ENCODE data around the gene C4A. TPM values are rescaled to one million over a fixed set of nuclear protein-coding genes. Genes with fewer than 3 reads are reported as not detected.

Gene C4A
- total and polyA plus RNA-seq, 12 donors: 30.1 to 367 (median 57.4) TPM

DNA sequence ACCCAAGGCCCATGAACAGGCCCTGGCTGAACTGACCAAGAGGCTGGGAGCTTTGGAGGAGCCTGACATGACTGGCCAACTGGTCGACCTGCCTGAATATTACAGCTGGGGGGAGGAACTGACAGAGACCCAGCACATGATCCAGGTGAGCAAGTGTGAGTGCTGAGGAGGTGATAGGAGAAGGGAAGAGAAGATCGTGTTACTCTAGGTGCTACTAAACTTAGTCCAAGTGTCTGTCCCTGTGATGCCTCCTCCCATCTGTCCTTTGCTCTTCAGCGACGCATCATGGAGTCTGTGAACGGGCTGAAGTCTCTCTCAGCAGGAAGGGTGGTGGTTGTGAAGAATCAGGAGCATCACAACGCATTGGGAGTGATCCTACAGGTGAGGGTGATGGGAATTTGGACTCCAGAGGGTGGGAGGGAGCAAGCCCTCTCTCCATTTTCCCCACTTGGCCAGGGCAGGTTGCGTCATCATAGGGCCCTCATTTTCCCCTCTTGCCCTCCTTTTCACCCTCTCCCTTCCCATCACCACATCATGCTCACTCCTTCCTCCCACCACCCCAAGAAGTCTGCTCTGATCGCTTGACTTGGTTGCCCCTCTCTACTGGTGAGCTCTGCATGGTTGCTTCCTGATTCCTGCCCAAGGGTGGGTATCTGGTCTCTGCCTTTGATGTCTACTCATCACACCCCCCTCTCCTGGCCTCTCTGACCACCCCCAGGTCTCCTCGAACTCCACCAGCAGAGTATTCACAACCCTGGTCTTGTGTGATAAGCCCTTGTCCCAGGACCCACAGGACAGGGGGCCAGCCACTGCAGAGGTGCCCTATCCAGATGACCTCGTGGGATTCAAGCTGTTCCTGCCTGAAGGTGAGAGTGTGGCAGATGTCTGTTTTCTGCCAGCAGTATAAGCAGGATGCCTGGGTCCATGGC, 14.6 kb upstream of the C4A start:
- H3K27ac ChIP-seq: no peak overlapping the region
- 86 to 89% methylated on average over 10 of the region's 10 CpGs for WGBS, 2 donors
- H3K4me1 ChIP-seq: peaks cover 0 to 18% (median 13%) of the 10 kb centered on the region in 9 donors
- peaks cover 0 to 85% (median 55%) of the 10 kb centered on the region in 9 donors for H3K36me3 ChIP-seq
- no peak for DNase-seq
- TF ChIP-seq, protein P1, sequence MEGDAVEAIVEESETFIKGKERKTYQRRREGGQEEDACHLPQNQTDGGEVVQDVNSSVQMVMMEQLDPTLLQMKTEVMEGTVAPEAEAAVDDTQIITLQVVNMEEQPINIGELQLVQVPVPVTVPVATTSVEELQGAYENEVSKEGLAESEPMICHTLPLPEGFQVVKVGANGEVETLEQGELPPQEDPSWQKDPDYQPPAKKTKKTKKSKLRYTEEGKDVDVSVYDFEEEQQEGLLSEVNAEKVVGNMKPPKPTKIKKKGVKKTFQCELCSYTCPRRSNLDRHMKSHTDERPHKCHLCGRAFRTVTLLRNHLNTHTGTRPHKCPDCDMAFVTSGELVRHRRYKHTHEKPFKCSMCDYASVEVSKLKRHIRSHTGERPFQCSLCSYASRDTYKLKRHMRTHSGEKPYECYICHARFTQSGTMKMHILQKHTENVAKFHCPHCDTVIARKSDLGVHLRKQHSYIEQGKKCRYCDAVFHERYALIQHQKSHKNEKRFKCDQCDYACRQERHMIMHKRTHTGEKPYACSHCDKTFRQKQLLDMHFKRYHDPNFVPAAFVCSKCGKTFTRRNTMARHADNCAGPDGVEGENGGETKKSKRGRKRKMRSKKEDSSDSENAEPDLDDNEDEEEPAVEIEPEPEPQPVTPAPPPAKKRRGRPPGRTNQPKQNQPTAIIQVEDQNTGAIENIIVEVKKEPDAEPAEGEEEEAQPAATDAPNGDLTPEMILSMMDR (IDR thresholded peaks at IDR 0.05): no peak
- intact Hi-C loops (cut with DNase I): no loop called here
- no peaks in the 10 kb centered on the region for H3K27me3 ChIP-seq
- no peak overlapping the region for H3K4me3 ChIP-seq
- H3K9me3 ChIP-seq: no peaks in the 10 kb centered on the region
- ATAC-seq: no peak

DNA sequence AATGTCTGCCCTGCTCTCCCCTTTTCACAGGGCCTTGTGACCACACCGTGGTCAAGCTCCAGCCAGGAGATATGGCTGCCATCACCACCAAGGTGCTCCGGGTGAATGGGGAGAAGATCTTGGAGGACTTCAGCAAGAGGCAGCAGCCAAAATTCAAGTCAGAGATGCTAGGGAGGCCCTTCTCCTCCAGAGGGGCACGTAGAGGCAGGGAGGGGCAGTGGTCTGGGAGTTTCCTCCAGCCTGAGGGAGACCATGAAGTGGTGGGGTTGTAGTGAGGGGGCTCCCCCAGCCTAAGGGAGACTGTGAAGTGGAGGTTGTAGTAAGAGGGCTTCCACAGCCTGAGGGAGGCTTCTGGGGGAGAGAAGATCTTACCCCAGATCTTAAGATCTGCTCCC, 13.9 kb upstream of the C4A start:
- Histone ChIP-seq H3K4me1 (peaks cover 2 to 22% (median 17%) of the 10 kb centered on the region in 9 donors), H3K4me3 (no peak overlapping the region), H3K27me3 (no peaks in the 10 kb centered on the region), H3K36me3 (peaks cover 0 to 79% (median 49%) of the 10 kb centered on the region in 9 donors), H3K27ac (no peak overlapping the region), H3K9me3 (no peaks in the 10 kb centered on the region)
- DNase-seq (no peak), ATAC-seq (no peak)
- TF ChIP-seq, protein P1 (IDR thresholded peaks at IDR 0.05): no peak
- intact Hi-C loops (cut with DNase I): no loop called here
- WGBS, 2 donors: 84 to 87% methylated on average over 3 of the region's 3 CpGs

DNA sequence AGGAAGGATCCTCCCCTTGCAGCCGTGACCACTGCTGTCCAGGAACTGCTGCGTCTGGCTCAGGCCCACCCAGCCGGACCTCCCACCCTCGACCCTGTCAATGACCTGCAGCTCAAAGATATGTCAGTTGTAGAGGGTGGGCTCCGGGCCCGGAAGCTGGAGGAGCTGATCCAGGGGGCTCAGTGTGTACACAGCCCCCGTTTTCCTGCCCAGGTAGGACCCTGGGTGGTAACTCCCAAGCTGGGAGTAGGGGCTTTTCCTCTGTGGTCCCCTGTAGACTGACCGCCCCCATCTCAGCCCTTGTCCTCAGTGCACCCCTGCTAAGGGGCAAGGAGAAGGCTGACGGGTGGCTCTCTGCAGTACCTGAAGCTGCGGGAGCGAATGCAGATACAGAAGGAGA, 13.5 kb upstream of the C4A start:
- no peaks in the 10 kb centered on the region for H3K27me3 ChIP-seq
- intact Hi-C loops (cut with DNase I): no loop called here
- TF ChIP-seq, protein P1 (IDR thresholded peaks at IDR 0.05): no peak
- DNase-seq (no peak), ATAC-seq (no peak)
- peaks cover 5 to 26% (median 21%) of the 10 kb centered on the region in 9 donors for H3K4me1 ChIP-seq
- H3K27ac ChIP-seq: no peak overlapping the region
- 86 to 93% methylated on average over 11 of the region's 11 CpGs for WGBS, 2 donors
- no peaks in the 10 kb centered on the region for H3K9me3 ChIP-seq
- no peak overlapping the region for H3K4me3 ChIP-seq
- H3K36me3 ChIP-seq: peaks cover 0 to 75% (median 45%) of the 10 kb centered on the region in 9 donors

DNA sequence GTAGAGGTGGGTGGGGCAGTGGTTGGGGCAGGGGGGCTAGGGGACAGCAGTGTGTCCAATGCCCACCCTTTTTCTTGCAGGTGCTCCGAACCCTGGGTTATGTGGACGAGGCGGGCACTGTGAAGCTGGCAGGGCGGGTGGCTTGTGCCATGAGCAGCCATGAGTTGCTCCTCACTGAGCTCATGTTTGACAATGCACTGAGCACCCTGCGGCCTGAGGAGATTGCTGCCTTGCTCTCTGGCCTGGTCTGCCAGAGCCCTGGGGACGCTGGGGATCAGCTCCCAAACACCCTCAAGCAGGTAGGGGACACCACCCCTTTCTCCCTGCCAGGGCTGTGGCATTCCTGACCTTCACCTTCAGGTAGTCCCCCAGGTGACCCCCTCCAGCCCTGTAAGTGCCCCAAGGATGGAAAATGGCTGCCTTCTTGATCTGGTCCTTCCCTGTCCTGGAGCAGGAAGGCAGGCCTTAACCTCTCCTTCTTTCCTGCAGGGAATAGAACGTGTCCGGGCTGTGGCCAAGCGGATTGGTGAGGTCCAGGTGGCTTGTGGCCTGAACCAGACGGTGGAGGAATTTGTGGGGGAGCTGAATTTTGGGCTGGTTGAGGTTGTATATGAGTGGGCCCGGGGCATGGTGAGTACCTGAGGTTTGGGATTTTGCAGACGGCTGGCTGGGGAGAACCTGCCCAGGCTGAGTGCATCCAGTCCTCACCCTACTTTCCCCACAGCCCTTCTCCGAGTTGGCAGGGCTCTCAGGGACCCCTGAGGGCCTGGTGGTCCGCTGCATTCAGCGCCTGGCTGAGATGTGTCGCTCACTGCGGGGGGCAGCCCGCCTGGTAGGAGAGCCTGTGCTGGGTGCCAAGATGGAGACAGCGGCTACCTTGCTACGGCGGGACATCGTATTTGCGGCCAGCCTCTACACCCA, 12.8 kb upstream of the C4A start:
- Histone ChIP-seq H3K27me3 (no peaks in the 10 kb centered on the region), H3K27ac (no peak overlapping the region), H3K9me3 (no peaks in the 10 kb centered on the region), H3K4me3 (no peak overlapping the region), H3K36me3 (peaks cover 0 to 72% (median 37%) of the 10 kb centered on the region in 9 donors), H3K4me1 (peaks cover 6 to 31% (median 24%) of the 10 kb centered on the region in 9 donors)
- WGBS, 2 donors: 85 to 89% methylated on average over 23 of the region's 23 CpGs
- intact Hi-C loops (cut with DNase I): no loop called here
- no peak for ATAC-seq
- TF ChIP-seq, protein P1 (IDR thresholded peaks at IDR 0.05): no peak
- no peak for DNase-seq
